GM21825 (cell line): ENCODE results near the gene FARS2.

Source experiments
- ATAC-seq: cut with Tn5 transposase; IDR thresholded peaks from one replicate; pipeline ENCODE4 v1.9.1; 2021; ENCODE audit warnings: mild to moderate bottlenecking, moderate library complexity; ENCODE audit not compliant: unreplicated experiment

The FARS2 gene

DNA sequence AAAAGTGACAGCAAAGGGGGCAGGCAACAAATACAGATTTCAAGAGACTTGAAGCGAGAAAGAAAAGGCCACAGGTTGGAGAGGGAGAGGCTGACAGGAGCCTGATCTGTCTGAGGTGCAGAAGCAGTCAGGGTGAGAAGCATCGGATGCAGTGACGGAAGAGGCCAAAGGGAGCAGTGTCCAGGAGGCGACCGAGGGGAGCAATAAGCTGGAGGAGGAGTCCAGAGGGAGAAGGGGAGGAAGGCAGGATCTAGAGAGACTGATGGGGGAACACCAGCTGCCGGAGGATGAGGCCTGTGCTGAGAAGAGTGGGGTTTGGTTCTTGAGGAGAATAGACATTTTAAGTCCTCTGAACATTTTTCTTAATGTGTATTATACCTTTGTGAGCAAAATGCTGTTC lies 23.8 kb downstream of the FARS2 start:
- ATAC-seq, result no peak

DNA sequence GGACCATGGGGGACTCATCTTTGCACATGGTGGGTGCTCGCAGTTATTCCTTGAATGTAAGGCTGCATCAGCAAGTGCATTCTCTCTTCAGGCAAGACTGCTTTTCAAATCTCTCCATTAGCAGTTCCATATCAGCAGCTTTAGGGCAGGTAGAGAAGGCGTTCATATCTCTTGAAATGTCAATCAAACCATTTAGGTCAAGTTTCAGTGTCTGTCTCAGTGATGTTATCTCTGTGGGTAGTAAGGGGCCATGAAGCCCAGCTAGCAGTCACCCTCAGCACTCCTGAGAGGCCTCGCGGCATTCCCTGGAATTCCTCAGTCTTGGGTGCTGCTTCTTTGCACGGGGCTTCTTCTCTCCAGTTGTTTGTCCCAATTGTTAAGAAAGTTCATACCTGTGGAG lies 24.2 kb downstream of the FARS2 start:
- no peak for ATAC-seq

DNA sequence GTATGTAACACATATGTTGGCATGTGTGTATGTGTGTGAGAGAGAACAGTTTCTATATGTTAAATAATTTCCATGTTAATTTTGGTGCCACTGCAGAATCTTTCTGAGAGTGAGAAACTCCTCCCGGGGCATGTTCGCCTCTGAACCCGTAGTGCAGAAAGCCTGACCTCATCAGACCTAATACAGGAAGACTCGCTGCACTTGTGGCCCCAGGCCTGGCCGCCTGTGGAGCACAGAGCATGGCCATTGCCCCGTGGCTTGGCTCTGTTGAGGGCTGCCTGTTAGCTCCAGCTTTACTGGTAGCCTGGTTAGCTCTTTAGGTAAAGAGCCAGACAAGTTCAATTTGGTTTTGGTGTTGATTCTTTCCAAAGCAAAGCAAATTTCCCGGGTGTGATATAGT lies 25.5 kb downstream of the FARS2 start:
- peak; percentile 63 for ATAC-seq

DNA sequence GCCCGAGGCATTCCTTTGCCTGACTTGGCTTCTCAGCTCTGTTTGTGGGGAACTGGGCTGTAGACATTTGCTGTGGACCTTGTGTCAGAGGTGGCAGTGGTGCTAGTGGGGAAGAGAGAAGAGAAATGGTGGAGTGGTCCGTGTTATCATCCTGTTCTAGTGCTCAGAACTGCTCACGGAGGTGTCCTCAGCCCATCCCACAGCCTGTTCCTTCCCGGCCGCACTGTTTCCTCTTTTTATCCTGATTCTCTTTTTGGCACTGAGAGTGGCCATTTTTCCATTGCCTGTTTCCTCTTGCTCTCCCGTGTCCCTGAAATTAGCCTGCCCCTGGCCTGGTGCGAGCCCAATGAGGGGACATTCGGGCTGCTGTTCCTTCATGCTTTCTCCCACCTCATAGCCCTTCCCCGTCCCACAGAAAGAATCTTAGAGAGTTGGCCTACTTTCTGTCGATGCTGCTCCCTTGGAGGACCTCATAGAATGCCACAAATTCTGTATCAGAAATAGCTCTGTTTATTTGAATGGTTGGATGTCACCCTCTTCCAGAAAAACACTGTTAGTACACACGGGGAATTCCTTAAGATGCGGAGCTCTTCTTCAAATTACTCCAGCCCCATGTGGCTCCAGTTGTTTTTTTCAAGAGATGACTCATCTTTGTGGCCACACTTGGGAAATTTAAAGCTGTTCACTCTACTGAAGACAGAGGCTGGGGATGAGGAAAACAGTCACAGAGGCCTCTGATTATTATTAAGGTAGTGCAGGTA lies 26.1 kb downstream of the FARS2 start:
- no peak for ATAC-seq

DNA sequence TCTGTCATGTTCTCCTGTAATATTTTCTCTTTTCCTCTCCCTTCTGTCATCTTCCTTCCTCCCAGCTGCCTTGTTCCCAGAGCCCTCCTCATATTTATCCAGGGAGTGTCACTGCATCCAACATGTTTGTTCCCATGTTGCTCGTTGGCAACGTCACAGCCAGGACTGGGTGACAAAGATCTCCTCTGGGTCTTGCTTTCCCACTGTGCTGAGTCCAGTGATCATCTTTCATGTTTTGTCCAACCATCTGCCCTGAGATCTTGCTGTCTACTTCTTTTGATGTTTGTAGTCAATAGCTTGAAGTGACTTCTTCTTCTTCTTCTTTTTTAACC lies 26.6 kb downstream of the FARS2 start:
- ATAC-seq, result no peak

DNA sequence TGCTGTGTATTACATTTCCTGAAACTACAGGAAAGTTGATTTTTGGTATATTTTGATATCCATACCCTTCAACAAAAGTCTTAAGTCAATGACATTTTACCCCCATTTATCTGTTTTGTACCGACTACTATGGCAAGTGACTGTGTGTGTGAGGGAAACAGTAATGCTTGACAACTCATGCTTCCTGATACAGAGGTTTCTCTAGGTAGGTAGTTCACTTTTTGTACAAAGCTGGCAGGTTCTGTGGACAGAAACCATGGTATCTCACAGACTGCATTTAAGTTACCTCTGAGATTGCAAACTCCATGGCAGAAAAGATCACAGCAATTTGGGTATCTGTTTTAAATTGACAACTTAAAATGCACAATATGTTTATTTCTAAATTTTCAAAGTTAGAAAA lies 28.8 kb downstream of the FARS2 start:
- ATAC-seq, result no peak

DNA sequence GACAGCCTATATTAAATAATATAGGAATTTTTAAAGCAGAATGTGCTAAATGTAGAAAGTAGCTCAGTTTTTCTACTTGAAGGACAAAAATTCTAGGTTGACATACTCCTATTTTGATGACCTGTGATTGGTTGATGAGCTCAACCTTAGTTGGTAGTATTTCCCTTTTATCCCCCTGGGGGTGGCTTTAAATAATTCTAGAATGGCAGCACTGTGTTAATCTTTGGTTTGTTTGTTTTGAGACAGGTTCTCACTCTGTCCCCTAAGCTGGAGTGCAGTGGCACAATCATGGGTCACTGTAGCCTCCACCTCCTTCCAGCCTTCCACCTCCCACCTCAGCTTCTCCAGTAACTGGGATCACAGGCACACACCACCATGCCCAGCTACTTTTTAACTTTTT lies 29.2 kb downstream of the FARS2 start:
- ATAC-seq, result no peak

DNA sequence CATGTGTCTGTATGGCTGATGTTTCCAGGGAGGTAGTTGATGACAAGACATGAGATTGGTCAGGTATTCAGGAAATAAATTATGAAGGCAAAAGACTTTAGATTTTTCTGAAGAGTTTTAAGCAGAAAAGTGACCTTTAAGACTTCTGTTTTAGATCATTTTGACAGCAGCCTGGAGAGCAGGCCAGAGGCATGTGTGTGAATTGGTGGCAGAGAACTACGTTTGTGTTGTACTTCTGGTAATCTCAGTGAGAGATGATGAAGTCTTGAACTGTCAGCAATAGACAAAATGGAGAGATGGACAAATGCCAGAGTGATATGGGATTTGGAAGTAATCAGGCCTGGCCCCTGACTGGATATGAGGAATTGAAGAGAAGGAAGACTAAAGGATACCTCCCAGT lies 30.8 kb downstream of the FARS2 start:
- no peak for ATAC-seq

DNA sequence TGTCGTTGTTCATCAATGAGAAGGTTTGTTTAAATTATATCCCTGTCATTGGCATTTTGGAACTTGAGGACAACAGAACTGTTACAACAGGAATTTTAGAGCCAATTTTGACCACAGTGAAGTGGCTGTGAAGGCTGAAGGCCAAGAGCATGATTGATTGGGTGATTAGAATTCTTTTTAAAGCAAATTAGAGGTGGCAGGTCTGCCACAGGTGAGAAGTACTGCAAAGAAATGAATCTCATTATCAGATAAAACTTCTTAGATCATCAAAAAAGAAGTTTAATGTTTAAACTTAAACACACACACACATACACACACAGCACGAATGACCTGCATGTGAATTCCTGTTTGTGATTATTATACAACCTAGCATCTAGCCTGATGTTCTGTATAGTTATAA lies 32.4 kb downstream of the FARS2 start:
- no peak for ATAC-seq

DNA sequence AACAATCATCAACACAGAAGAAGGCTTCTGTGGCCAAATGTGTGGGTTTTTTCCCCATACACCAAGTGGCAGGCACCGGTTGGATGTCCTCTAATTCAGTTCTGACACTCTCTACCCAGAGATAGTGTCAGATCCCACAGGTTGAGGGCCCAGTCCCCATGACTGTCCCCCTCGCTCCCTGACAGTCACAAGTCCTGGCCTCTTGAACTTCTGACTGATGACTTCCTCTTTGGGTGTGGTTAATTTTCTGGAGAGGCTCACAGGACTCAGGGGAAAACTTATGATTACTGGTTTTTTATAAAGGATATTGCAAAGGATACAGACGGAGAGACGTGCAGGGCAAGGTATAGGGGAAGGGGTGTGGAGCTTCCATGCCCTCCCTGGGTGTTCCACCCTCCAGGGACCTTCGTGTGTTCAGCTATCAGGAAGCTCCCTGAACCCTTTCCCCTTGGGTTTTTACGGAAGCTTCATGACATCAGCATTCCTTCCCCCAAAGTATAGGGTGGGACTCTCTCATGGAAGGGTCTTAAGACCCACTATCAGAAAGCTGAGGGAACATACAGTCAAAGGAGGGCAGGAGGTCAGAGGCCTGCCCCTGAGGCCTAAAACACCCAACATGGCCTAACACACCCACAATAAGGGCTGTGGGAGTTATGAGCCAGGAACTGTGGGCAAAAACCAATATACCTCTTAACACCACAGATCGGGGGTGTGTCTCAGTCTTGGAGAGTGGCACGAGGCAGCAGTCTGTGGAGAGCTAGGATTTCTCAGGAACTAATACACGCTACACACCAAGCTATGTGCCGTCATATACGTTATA lies 33.3 kb downstream of the FARS2 start:
- ATAC-seq, result no peak

DNA sequence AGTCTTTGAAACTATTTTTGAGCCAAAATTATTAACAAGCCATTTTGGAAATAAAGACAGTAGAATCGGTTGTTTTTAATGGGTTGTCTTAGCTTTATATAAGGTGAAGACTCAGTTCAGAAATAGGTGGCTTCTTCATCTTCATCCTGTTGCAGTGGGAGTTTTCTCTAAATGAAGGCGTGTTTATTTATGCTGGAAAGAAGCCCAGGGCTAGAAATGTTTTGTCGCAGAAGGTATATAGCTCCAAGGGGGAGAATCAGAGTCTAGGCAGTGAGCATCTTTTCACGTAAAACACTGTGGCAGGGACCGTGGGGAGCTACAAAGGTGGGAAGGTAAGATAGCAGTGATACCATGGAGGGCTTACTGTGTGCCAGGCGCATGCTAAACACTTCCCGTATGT lies 34.3 kb downstream of the FARS2 start:
- ATAC-seq, result no peak

DNA sequence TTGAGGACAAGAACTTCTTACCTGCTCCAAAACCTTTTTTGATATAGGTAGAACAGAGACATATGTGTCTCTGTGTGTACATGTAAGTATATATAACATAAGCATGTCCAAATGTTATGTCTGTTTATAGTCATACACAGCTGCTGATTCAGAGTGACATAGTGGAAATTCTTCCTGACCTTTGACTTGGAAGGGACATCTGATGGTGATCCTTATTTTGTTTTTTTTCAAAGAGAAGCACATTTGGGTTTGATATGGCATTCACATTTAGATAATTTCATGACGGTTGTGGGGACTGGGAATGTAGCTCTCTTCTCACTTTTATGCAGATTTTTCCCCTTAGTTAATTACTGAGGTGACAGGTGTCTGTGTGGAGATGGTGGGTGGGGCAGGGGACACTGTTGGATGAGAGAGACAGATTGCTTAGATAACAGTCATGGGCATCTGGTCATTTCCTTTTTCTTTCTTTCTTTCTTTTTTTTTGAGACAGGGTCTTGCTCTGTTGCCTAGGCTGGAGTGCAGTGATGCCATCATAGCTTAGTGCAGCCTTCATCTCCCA lies 39.0 kb downstream of the FARS2 start:
- no peak for ATAC-seq

DNA sequence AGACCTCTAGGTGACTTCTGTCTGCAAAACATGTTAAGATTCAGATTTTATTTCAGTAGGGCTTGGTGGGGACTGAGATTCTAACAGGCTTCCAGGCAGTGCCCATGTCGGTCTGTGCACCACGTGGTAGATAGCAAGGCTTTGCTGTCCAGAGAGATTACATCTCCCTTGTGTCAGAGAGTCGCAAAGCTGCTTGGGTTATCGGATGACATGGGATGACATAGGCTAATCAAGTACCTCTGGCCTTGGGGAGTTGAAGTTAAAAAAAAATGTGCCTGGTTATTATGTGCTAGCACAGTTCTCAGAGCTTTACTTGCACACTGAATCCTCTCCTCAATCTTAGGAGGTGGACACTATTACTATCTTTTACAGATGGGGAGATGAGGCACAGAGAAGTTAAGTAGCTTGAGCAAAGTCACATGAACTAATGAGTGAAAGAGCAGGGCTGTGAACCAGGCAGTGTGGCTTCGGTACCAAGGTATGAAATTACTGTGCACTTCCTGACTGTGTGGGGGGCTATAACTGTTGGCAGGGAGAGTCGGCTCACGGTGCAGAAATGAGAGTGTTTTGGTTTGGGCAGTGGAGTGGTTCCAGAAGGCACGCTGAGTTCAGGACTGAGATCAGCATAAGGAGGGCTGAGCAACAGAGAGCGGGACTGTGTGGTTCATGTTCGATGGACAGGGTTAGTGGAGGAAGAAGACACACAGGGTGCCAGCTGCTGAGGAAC lies 41.1 kb downstream of the FARS2 start:
- ATAC-seq, result peak; percentile 91

DNA sequence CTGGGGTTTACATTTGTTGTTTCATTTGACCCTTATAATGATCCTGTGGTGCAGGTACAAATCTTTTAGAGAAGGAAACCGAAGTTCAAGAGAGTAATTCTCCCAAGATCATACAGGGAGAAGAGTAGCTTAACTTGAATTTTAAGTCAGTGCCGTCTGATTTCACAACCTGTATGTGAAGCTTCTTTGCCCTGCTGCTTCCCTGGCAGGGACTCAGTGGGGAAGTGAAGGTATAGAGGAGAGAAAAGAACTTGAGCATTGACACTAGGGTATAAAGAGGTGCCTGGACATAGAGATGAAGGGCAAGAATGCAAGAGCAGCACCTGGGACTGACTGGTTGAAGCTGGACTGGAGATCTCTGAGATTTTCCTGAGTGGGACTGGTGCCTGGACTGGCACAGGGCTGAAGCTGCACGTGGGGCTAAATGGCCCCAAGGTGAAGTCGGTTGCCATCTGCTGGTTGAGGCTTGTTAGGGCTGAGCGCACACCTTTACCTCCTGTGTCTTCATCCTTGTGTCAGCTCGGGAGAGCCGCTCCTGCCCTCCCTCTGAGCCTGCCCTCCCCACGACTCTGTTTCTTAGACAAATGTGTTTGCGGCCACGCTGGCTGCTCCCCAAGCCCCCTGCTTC lies 41.8 kb downstream of the FARS2 start:
- ATAC-seq, result peak; percentile 60

DNA sequence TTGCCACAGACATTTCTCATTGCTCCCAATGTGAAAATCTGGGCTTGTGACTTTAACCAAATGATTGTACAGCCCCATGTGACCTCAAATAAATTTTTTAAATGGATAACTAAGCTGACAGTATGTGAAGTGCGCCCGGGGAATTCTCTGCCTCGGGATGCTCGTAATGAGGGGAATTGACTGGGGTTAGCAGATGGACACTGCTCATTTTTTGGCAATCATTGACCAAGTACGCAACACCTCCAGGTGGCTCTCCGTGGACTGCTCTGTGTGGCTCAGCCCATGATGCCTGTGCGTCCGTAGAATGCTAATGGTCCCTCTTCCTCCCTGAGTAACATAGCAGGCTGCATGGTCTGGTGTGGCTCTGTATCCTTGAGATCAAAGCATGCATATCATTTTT lies 42.4 kb downstream of the FARS2 start:
- ATAC-seq, result no peak

DNA sequence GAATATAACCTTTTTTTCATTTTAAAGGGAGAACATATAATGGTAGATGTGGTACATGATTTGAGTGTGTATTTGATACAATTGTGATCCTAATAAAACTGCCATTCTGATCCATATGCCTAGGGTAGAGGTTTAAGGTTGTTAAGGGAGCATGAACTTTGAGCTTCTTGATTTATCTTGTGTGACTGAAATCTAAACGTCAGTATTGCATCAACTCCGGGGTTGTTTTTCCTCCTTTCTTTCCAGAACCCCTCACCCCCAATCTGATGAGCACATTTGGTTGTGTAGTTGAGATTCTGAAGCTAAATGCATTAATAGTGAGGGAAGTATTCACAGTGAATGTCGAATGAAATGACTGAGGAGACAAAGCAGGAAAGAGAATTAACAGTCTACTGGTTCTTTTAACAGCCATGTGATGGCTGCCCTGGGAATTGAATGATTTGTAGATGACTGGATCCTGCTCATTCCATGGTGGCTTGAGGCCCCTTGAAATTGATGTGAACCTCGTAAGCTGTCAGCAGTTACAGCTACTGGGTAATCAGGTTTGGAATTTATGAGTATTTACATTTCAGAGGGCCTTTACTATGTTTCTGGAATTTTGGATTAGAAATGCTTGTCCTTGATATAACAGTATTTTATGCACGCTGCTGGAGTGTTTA lies 44.8 kb downstream of the FARS2 start:
- ATAC-seq, result no peak

DNA sequence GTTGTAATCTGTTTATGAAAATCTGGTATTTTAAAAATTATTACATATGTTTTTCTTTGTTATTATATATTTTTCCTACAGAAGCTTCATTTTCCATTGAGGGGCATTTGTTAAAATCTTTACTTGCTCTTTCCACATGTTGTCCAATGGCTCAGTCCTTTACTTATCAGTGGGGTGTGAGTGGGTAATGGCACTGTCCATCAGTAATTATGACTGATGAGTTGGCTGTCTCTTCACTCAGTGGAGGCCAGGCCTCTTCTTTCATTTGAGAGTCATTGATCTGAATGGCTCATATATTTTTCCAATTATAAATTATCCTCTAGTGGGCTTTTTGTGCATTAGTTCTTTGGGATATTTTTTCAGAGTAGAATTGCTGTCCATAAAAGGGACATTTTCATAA lies 45.7 kb downstream of the FARS2 start:
- no peak for ATAC-seq

DNA sequence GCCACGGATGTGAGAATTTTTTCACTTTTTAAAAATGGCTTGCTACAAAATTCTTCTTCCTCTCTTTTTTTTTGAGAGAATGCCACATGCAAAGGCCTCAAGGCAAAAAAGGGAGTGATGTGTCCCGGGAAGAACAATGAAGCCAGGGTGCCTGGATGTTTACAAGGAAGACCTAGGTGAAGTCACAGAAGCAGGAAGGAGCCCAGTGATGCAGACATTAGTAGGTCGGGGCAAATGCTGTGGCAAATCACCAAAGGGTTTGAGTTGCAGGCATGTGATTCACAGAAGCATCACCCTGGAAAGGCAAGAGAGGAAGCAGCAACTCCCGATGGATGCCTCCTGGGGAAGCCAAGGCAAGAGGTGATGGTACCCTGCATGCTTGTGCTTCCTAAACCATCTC lies 46.8 kb downstream of the FARS2 start:
- ATAC-seq, result no peak

DNA sequence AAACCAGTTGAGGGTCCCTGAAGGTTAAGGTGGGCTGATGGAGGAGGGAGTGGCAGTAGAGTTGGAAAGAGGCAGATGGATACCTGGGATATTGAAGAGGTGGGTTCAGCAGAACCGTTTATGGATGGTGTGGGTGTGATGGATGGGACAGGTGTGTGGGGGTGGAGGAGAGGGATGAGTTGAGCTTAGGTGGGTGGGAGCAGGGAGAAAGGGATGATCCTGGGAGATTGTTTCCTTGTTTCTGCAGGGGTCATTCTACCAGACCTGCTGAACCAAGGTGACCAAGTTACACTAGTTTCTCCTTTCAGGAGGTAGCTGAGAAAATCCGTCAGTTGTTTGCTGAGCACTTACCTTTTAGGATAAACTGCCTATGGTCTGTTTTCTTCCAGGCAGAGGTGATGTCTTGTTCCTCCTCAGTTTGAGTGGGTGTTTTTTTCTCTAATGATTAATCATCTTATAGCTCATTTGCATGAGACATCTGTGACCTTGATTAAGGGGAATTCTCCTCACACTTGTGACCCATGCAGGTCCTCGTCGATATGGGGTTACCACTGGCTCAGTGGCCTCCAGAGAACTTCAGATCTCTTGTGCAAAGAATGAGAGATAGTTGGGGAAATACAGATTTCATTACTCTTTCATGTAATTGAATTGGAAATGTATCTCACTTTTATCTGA lies 53.0 kb downstream of the FARS2 start:
- ATAC-seq, result no peak

DNA sequence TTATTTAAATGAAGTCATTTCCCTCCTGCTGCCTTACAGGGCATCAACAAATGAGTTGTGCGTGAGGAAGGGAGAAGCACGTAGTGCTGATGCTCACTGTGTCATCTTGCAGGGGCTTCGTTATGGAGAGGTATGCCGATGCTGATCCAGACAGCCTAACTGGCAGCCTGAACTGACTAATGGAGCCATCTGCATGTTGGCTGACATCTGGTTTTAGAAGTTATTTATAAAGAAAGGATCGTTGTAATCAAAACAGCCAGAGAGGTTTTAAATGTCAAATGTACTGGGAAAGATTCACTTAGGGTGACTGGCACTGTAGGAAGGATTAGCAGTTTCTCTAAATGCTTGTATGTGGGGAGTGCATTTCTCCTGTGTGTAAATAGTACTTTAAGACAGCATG lies 54.6 kb downstream of the FARS2 start:
- ATAC-seq, result no peak
